WTC11 (cell line): ENCODE results near the gene NTN4. TPM values are rescaled to one million over a fixed set of nuclear protein-coding genes. Genes with fewer than 3 reads are reported as not detected.

Source experiments
- ATAC-seq: fragments of 200-7000 bp; cut with Tn5 transposase; 2 replicates; pipeline ENCODE4 v1.10.0; 2021; ENCODE audit warnings: mild to moderate bottlenecking, moderate library complexity
- CTCF ChIA-PET: fragments of 300-600 bp; sonication (Branson Sonifier 250); formaldehyde crosslinking; loops from one replicate; lab custom pipeline; 2021; ENCODE audit warnings: antibody characterized with exemption; lab: Charles Lee
- POLR2A ChIA-PET: fragments of 350-600 bp; sonication (Branson Sonifier 250); formaldehyde crosslinking; loops from one replicate; lab custom pipeline; 2021; ENCODE audit warnings: antibody characterized with exemption; lab: Charles Lee
- DNase-seq: peaks from one replicate; pipeline ENCODE4 v3.0.0; 2021; ENCODE audit warnings: low spot score
- H3K27ac Mint-ChIP-seq: 2 replicates; pipeline ENCODE4 v1.8.0; 2021; ENCODE audit warnings: mixed read lengths
- H3K27me3 Mint-ChIP-seq: 2 replicates; pipeline ENCODE4 v1.8.0; 2021; ENCODE audit warnings: low read depth, mild to moderate bottlenecking, moderate library complexity, mixed read lengths
- H3K36me3 Mint-ChIP-seq: 2 replicates; pipeline ENCODE4 v1.8.0; 2021; ENCODE audit warnings: mixed read lengths
- H3K4me1 Mint-ChIP-seq: 2 replicates; pipeline ENCODE4 v1.8.0; 2022; ENCODE audit warnings: mixed read lengths
- H3K4me3 Mint-ChIP-seq: 2 replicates; pipeline ENCODE4 v1.8.0; 2021; ENCODE audit warnings: mild to moderate bottlenecking, moderate library complexity, mixed read lengths
- H3K9me3 Mint-ChIP-seq: 2 replicates; pipeline ENCODE4 v1.8.0; 2021; ENCODE audit warnings: mixed read lengths
- CREB1 ChIP-seq: sonication (generic); formaldehyde crosslinking; IDR thresholded peaks from 2 replicates; pipeline ENCODE4 v1.8.0; 2023; ENCODE audit warnings: mild to moderate bottlenecking, missing genetic modification reagents
- FOXJ3 ChIP-seq: sonication (generic); formaldehyde crosslinking; IDR thresholded peaks from 2 replicates; pipeline ENCODE4 v1.9.0; 2021; ENCODE audit warnings: missing genetic modification reagents, mild to moderate bottlenecking, borderline replicate concordance
- GABPB1 ChIP-seq: sonication (generic); formaldehyde crosslinking; IDR thresholded peaks from 2 replicates; pipeline ENCODE4 v1.8.1; 2023; ENCODE audit warnings: mild to moderate bottlenecking, missing genetic modification reagents
- GRHL2 ChIP-seq: fragments of 250-450 bp; sonication (Bioruptor Pico); IDR thresholded peaks from 2 replicates; pipeline ENCODE4 v1.8.0; 2022; ENCODE audit warnings: mild to moderate bottlenecking, moderate library complexity; ENCODE audit not compliant: insufficient replicate concordance, severe bottlenecking
- IRF2 ChIP-seq: sonication (generic); formaldehyde crosslinking; IDR thresholded peaks from 2 replicates; pipeline ENCODE4 v1.8.0; 2022; ENCODE audit warnings: low read depth, missing genetic modification reagents, borderline replicate concordance
- NFATC4 ChIP-seq: fragments of 250-450 bp; sonication (Bioruptor Pico); IDR thresholded peaks from 2 replicates; pipeline ENCODE4 v1.9.0; 2021; ENCODE audit warnings: mild to moderate bottlenecking
- PRRX2 ChIP-seq: fragments of 250-450 bp; sonication (Bioruptor Pico); IDR thresholded peaks from 2 replicates; pipeline ENCODE4 v1.8.0; 2021; ENCODE audit warnings: mild to moderate bottlenecking
- RELA ChIP-seq: sonication (generic); formaldehyde crosslinking; IDR thresholded peaks from 2 replicates; pipeline ENCODE4 v1.8.1; 2022; ENCODE audit warnings: missing genetic modification reagents, mild to moderate bottlenecking, borderline replicate concordance
- RORB ChIP-seq: fragments of 250-450 bp; sonication (Bioruptor Pico); IDR thresholded peaks from 2 replicates; pipeline ENCODE4 v1.9.0; 2021; ENCODE audit warnings: mild to moderate bottlenecking
- TCF7 ChIP-seq: sonication (generic); formaldehyde crosslinking; IDR thresholded peaks from 2 replicates; pipeline ENCODE4 v1.8.0; 2022; ENCODE audit warnings: mild to moderate bottlenecking, low read depth, missing genetic modification reagents, moderate library complexity
- TEAD1 ChIP-seq: sonication (generic); formaldehyde crosslinking; IDR thresholded peaks from 2 replicates; pipeline ENCODE4 v1.8.0; 2022; ENCODE audit warnings: mild to moderate bottlenecking, missing genetic modification reagents
- TEAD4 ChIP-seq: sonication (generic); formaldehyde crosslinking; IDR thresholded peaks from 2 replicates; pipeline ENCODE4 v1.8.0; 2022; ENCODE audit warnings: mild to moderate bottlenecking, missing genetic modification reagents
- ZNF121 ChIP-seq: sonication (generic); formaldehyde crosslinking; IDR thresholded peaks from 2 replicates; pipeline ENCODE4 v1.8.0; 2023; ENCODE audit warnings: missing genetic modification reagents
- ZNF532 ChIP-seq: fragments of 250-450 bp; sonication (Bioruptor Pico); IDR thresholded peaks from 2 replicates; pipeline ENCODE4 v1.9.0; 2021; ENCODE audit warnings: mild to moderate bottlenecking, borderline replicate concordance
- total RNA-seq: library from RNA; stranded (reverse); gene quantifications from 3 replicates; pipeline ENCODE4 v1.2.3, GENCODE V29; 2021
- TF ChIP-seq, protein P1 (sequence below): sonication (generic); formaldehyde crosslinking; IDR thresholded peaks from 2 replicates; pipeline ENCODE4 v1.8.0; 2022; ENCODE audit warnings: missing genetic modification reagents
- TF ChIP-seq, protein P2 (sequence below): sonication (generic); formaldehyde crosslinking; IDR thresholded peaks from 2 replicates; pipeline ENCODE4 v1.8.0; 2022; ENCODE audit warnings: mild to moderate bottlenecking, missing genetic modification reagents
- TF ChIP-seq, protein P3 (sequence below): sonication (generic); formaldehyde crosslinking; IDR thresholded peaks from 2 replicates; pipeline ENCODE4 v1.8.1; 2022; ENCODE audit warnings: low read depth, missing genetic modification reagents, borderline replicate concordance
- TF ChIP-seq, protein P4 (sequence below): fragments of 250-450 bp; sonication (Bioruptor Pico); IDR thresholded peaks from 2 replicates; pipeline ENCODE4 v1.9.0; 2021; ENCODE audit warnings: mild to moderate bottlenecking
- TF ChIP-seq, protein P5 (sequence below): sonication (generic); formaldehyde crosslinking; IDR thresholded peaks from 2 replicates; pipeline ENCODE4 v1.8.0; 2023; ENCODE audit warnings: missing genetic modification reagents, mild to moderate bottlenecking, borderline replicate concordance
- TF ChIP-seq, protein P6 (sequence below): sonication (generic); formaldehyde crosslinking; IDR thresholded peaks from 2 replicates; pipeline ENCODE4 v1.8.1; 2022; ENCODE audit warnings: mild to moderate bottlenecking, moderate library complexity, missing genetic modification reagents

NTN4 gene
- total RNA-seq, 1 experiment from 2014 or later = 2.7 TPM

GRCh38 chr12:95721320-95721719 is 69.2 kb downstream of the NTN4 start (continued):
- no peak for TF ChIP-seq GRHL2

- Mint-ChIP-seq H3K27ac (0 out of 2 replicates have a peak overlapping the region, but pooled peaks have one; percentile 18), H3K9me3 (no peaks in the 10 kb centered on the region), H3K36me3 (no peaks in the 10 kb centered on the region), H3K27me3 (no peaks in the 10 kb centered on the region), H3K4me3 (no peak overlapping the region), H3K4me1 (peaks cover 28% of the 10 kb centered on the region)
- no peak for ATAC-seq
- ChIA-PET POLR2A (no interaction called here), CTCF (no interaction called here)
- TF ChIP-seq, protein P1, sequence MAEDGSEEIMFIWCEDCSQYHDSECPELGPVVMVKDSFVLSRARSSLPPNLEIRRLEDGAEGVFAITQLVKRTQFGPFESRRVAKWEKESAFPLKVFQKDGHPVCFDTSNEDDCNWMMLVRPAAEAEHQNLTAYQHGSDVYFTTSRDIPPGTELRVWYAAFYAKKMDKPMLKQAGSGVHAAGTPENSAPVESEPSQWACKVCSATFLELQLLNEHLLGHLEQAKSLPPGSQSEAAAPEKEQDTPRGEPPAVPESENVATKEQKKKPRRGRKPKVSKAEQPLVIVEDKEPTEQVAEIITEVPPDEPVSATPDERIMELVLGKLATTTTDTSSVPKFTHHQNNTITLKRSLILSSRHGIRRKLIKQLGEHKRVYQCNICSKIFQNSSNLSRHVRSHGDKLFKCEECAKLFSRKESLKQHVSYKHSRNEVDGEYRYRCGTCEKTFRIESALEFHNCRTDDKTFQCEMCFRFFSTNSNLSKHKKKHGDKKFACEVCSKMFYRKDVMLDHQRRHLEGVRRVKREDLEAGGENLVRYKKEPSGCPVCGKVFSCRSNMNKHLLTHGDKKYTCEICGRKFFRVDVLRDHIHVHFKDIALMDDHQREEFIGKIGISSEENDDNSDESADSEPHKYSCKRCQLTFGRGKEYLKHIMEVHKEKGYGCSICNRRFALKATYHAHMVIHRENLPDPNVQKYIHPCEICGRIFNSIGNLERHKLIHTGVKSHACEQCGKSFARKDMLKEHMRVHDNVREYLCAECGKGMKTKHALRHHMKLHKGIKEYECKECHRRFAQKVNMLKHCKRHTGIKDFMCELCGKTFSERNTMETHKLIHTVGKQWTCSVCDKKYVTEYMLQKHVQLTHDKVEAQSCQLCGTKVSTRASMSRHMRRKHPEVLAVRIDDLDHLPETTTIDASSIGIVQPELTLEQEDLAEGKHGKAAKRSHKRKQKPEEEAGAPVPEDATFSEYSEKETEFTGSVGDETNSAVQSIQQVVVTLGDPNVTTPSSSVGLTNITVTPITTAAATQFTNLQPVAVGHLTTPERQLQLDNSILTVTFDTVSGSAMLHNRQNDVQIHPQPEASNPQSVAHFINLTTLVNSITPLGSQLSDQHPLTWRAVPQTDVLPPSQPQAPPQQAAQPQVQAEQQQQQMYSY (CRISPR knock-in tag) = no peak
- TF ChIP-seq RORB (CRISPR knock-in tag) (no peak), TEAD4 (CRISPR knock-in tag) (no peak), NFATC4 (no peak), GABPB1 (CRISPR knock-in tag) (no peak), FOXJ3 (CRISPR knock-in tag) (no peak), ZNF532 (CRISPR knock-in tag) (no peak), RELA (CRISPR knock-in tag) (no peak), IRF2 (CRISPR knock-in tag) (no peak), TEAD1 (CRISPR knock-in tag) (no peak), TCF7 (no peak), ZNF121 (CRISPR knock-in tag) (no peak), PRRX2 (CRISPR knock-in tag) (no peak), GRHL2 (no peak), CREB1 (no peak)
- TF ChIP-seq, protein P2, sequence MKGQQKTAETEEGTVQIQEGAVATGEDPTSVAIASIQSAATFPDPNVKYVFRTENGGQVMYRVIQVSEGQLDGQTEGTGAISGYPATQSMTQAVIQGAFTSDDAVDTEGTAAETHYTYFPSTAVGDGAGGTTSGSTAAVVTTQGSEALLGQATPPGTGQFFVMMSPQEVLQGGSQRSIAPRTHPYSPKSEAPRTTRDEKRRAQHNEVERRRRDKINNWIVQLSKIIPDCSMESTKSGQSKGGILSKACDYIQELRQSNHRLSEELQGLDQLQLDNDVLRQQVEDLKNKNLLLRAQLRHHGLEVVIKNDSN (CRISPR knock-in tag) = no peak
- TF ChIP-seq, protein P3, sequence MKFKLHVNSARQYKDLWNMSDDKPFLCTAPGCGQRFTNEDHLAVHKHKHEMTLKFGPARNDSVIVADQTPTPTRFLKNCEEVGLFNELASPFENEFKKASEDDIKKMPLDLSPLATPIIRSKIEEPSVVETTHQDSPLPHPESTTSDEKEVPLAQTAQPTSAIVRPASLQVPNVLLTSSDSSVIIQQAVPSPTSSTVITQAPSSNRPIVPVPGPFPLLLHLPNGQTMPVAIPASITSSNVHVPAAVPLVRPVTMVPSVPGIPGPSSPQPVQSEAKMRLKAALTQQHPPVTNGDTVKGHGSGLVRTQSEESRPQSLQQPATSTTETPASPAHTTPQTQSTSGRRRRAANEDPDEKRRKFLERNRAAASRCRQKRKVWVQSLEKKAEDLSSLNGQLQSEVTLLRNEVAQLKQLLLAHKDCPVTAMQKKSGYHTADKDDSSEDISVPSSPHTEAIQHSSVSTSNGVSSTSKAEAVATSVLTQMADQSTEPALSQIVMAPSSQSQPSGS (CRISPR knock-in tag) = no peak
- TF ChIP-seq, protein P4, sequence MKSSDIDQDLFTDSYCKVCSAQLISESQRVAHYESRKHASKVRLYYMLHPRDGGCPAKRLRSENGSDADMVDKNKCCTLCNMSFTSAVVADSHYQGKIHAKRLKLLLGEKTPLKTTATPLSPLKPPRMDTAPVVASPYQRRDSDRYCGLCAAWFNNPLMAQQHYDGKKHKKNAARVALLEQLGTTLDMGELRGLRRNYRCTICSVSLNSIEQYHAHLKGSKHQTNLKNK = no peak
- TF ChIP-seq, protein P5, sequence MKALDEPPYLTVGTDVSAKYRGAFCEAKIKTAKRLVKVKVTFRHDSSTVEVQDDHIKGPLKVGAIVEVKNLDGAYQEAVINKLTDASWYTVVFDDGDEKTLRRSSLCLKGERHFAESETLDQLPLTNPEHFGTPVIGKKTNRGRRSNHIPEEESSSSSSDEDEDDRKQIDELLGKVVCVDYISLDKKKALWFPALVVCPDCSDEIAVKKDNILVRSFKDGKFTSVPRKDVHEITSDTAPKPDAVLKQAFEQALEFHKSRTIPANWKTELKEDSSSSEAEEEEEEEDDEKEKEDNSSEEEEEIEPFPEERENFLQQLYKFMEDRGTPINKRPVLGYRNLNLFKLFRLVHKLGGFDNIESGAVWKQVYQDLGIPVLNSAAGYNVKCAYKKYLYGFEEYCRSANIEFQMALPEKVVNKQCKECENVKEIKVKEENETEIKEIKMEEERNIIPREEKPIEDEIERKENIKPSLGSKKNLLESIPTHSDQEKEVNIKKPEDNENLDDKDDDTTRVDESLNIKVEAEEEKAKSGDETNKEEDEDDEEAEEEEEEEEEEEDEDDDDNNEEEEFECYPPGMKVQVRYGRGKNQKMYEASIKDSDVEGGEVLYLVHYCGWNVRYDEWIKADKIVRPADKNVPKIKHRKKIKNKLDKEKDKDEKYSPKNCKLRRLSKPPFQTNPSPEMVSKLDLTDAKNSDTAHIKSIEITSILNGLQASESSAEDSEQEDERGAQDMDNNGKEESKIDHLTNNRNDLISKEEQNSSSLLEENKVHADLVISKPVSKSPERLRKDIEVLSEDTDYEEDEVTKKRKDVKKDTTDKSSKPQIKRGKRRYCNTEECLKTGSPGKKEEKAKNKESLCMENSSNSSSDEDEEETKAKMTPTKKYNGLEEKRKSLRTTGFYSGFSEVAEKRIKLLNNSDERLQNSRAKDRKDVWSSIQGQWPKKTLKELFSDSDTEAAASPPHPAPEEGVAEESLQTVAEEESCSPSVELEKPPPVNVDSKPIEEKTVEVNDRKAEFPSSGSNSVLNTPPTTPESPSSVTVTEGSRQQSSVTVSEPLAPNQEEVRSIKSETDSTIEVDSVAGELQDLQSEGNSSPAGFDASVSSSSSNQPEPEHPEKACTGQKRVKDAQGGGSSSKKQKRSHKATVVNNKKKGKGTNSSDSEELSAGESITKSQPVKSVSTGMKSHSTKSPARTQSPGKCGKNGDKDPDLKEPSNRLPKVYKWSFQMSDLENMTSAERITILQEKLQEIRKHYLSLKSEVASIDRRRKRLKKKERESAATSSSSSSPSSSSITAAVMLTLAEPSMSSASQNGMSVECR (CRISPR knock-in tag) = no peak
- TF ChIP-seq, protein P6, sequence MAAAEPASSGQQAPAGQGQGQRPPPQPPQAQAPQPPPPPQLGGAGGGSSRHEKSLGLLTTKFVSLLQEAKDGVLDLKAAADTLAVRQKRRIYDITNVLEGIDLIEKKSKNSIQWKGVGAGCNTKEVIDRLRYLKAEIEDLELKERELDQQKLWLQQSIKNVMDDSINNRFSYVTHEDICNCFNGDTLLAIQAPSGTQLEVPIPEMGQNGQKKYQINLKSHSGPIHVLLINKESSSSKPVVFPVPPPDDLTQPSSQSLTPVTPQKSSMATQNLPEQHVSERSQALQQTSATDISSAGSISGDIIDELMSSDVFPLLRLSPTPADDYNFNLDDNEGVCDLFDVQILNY (CRISPR knock-in tag) = no peak
- DNase-seq = no peak
Observed at GRCh38 chr12:95720146-95720545, 70.4 kb downstream of the NTN4 start.
